ENCODE results near the gene NEO1.

Gene NEO1

GRCh38 chr15:73019154-73019553 lies 33.1 kb upstream of the NEO1 start:
- no peak for ATAC-seq
- TF ChIP-seq TOX (CRISPR knock-in tag; IDR thresholded peaks at IDR 0.05; ENCODE audit: borderline replicate concordance): no peak
- no peak for TF ChIP-seq ZNF70 (CRISPR knock-in tag; IDR thresholded peaks at IDR 0.05)
- TF ChIP-seq ESRRG (CRISPR knock-in tag; IDR thresholded peaks at IDR 0.05): no peak
- no peak for TF ChIP-seq TCF4 (CRISPR knock-in tag; IDR thresholded peaks at IDR 0.05; ENCODE audit: borderline replicate concordance)
- no peak for TF ChIP-seq PATZ1 (CRISPR knock-in tag; IDR thresholded peaks at IDR 0.05; ENCODE audit: borderline replicate concordance)
- no peak for TF ChIP-seq CSRNP3 (CRISPR knock-in tag; IDR thresholded peaks at IDR 0.05)
- TF ChIP-seq RARB (CRISPR knock-in tag; IDR thresholded peaks at IDR 0.05): no peak
- no peak for TF ChIP-seq ZNF8 (CRISPR knock-in tag; IDR thresholded peaks at IDR 0.05)
- no peak for TF ChIP-seq BACH2 (CRISPR knock-in tag; IDR thresholded peaks at IDR 0.05; ENCODE audit: borderline replicate concordance)
- TF ChIP-seq TSHZ2 (CRISPR knock-in tag; IDR thresholded peaks at IDR 0.05): no peak
- no peak for TF ChIP-seq GLIS3 (CRISPR knock-in tag; IDR thresholded peaks at IDR 0.05)
- no peak for TF ChIP-seq ZNF565 (CRISPR knock-in tag; conservative IDR thresholded peaks at IDR 0.05; ENCODE audit: low read depth)

GRCh38 chr15:73019601-73020146 lies 32.6 kb upstream of the NEO1 start:
- TF ChIP-seq BACH2 (CRISPR knock-in tag; IDR thresholded peaks at IDR 0.05; ENCODE audit: borderline replicate concordance) (no peak), RARB (CRISPR knock-in tag; IDR thresholded peaks at IDR 0.05) (no peak), ZNF565 (CRISPR knock-in tag; conservative IDR thresholded peaks at IDR 0.05; ENCODE audit: low read depth) (no peak), PPARA (CRISPR knock-in tag; IDR thresholded peaks at IDR 0.05; ENCODE audit: borderline replicate concordance) (no peak), GLIS3 (CRISPR knock-in tag; IDR thresholded peaks at IDR 0.05) (no peak), CSDC2 (CRISPR knock-in tag; IDR thresholded peaks at IDR 0.05) (no peak), ZNF70 (CRISPR knock-in tag; IDR thresholded peaks at IDR 0.05) (no peak), CSRNP3 (CRISPR knock-in tag; IDR thresholded peaks at IDR 0.05) (no peak), SNAI2 (CRISPR knock-in tag; IDR thresholded peaks at IDR 0.05) (no peak), ZFP3 (CRISPR knock-in tag; IDR thresholded peaks at IDR 0.05) (no peak), ISL1 (CRISPR knock-in tag; IDR thresholded peaks at IDR 0.05) (no peak), TSHZ2 (CRISPR knock-in tag; IDR thresholded peaks at IDR 0.05) (no peak), POU6F1 (CRISPR knock-in tag; IDR thresholded peaks at IDR 0.05; ENCODE audit: borderline replicate concordance, low read depth) (no peak), TOX (CRISPR knock-in tag; IDR thresholded peaks at IDR 0.05; ENCODE audit: borderline replicate concordance) (no peak), CREB5 (CRISPR knock-in tag; IDR thresholded peaks at IDR 0.05; ENCODE audit: low read depth) (no peak)
- no peak for ATAC-seq
